Kidney epithelial cell (primary cell): ENCODE data around the gene ZCCHC17. TPM values are rescaled to one million over a fixed set of nuclear protein-coding genes. Genes with fewer than 3 reads are reported as not detected.
"Not testable (repeated sequence)": the region's sequence is repeated elsewhere in the genome, so short reads cannot be mapped to it uniquely, and the experiment has no call there.

ENCODE experiments used
- DNase-seq: peaks from one replicate; pipeline ENCODE4 v3.0.0-alpha.2; 2010; ENCODE audit warnings: low read depth
- H3K27me3 ChIP-seq: 2 replicates; pipeline ENCODE4 v1.6.0; 2011; ENCODE audit warnings: low read length; ENCODE audit not compliant: control insufficient read depth, insufficient read depth
- H3K36me3 ChIP-seq: 2 replicates; pipeline ENCODE4 v1.5.1; 2011; ENCODE audit warnings: low read length; ENCODE audit not compliant: control insufficient read depth, insufficient read depth
- H3K4me3 ChIP-seq: 2 replicates; pipeline ENCODE4 v1.5.1; 2011; ENCODE audit warnings: low read depth, mild to moderate bottlenecking, control low read depth, low read length
- total RNA-seq: library from RNA; depleted of rRNA; stranded (reverse); fragments of >200 nt; gene quantifications from 2 replicates; pipeline ENCODE4 v1.2.3, GENCODE V29; 2015
- TF ChIP-seq, protein P1 (sequence below): IDR thresholded peaks from 2 replicates; pipeline ENCODE4 v1.5.1; 2011; ENCODE audit warnings: mild to moderate bottlenecking, moderate library complexity, low read length, control low read depth, inconsistent platforms; ENCODE audit not compliant: insufficient read depth, poor library complexity, severe bottlenecking

ZCCHC17 gene
- total RNA-seq, 1 donor from 2014 or later = 44.1 TPM

DNA sequence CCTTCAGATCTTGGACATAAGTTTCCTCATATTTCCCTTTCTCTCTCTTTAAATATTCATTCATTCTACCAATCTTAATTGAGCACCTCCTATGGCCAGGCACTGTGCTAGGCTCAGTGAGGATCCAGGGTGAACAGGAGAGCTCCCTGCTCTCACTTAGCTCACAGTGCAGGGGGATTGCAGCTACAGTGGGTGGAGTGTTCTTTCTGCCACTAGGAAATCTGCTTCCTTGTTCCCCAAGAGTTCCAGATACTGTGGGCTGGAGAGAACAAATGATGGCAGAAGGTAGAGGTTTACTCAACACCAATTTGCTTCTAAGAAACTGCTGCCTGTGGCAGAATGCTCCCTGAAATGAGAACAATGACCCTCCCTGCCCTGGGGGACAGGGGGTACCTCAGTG is 81.2 kb downstream of the ZCCHC17 start:
- no peaks in the 10 kb centered on the region for H3K36me3 ChIP-seq
- H3K4me3 ChIP-seq = no peak overlapping the region
- H3K27me3 ChIP-seq = no peaks in the 10 kb centered on the region
- TF ChIP-seq, protein P1, sequence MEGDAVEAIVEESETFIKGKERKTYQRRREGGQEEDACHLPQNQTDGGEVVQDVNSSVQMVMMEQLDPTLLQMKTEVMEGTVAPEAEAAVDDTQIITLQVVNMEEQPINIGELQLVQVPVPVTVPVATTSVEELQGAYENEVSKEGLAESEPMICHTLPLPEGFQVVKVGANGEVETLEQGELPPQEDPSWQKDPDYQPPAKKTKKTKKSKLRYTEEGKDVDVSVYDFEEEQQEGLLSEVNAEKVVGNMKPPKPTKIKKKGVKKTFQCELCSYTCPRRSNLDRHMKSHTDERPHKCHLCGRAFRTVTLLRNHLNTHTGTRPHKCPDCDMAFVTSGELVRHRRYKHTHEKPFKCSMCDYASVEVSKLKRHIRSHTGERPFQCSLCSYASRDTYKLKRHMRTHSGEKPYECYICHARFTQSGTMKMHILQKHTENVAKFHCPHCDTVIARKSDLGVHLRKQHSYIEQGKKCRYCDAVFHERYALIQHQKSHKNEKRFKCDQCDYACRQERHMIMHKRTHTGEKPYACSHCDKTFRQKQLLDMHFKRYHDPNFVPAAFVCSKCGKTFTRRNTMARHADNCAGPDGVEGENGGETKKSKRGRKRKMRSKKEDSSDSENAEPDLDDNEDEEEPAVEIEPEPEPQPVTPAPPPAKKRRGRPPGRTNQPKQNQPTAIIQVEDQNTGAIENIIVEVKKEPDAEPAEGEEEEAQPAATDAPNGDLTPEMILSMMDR = no peak
- DNase-seq = no peak

DNA sequence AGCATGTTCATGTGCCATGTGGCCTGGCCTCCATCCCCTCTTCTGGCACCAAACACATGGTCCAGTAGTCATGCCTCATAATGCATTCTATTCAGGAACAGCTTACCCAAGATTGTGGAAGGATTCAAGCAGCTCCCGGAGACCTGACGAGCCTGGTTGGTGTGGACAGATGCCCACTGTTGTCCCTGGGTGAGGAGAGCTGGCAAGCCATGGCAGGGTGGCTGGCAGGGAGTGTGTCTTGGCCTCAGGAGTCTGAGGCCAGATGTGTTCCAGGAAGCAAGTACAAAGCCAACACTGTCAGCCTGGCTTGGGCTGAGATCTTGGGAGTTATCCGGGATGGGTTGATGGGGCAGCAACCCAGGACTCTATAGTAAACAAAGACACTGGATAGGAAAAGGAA is 83.3 kb downstream of the ZCCHC17 start:
- Histone ChIP-seq H3K27me3 (no peaks in the 10 kb centered on the region), H3K36me3 (no peaks in the 10 kb centered on the region)
- TF ChIP-seq, protein P1 = no peak

DNA sequence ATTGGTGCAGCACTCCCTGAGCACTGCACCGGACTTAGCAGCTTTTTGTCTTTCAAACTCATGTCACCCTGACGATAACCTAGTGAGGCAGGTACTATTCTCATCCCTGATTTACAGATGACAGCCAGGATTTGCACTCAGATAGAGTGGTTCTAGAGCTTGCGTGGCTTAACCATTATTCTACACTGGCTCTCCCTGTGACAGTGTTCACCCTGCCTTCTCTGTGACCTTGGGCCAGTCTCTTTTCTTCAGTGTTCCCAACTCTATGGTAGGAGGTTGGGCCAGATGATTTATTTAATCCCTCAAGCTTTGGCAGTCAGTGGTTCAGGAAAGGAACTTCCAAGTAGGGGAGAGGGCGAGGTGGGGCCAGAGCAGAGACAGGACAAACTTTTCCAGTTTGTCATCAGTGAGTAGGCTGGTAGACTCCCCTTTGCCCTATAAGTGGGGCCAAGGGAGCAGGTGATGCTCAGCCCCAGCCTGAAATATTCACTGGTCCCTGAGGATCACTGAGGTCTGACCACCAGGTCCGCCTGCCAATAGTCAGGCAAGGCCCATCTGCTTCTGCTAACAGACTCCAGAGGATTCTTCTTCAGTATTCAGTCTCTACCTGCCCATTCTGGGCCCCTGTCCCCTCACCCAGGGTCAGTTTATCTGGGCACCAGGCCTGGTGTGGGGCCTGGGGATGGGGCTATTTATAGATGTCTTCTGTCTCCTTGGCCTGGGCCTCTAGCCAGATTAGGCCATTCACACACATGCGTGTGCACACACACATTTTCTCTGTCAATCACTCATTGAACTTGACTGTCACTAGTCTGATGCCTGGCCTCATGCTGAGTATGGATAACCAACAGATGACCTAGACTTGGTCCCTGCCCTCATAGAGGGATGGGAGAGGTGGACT is 84.8 kb downstream of the ZCCHC17 start:
- H3K4me3 ChIP-seq = no peak overlapping the region
- DNase-seq = no peak
- H3K36me3 ChIP-seq = no peaks in the 10 kb centered on the region
- no peaks in the 10 kb centered on the region for H3K27me3 ChIP-seq
- TF ChIP-seq, protein P1 = no peak

More for the DNA sequence above, 83.3 kb downstream of the ZCCHC17 start:
- no peak overlapping the region for H3K4me3 ChIP-seq
- DNase-seq = no peak

DNA sequence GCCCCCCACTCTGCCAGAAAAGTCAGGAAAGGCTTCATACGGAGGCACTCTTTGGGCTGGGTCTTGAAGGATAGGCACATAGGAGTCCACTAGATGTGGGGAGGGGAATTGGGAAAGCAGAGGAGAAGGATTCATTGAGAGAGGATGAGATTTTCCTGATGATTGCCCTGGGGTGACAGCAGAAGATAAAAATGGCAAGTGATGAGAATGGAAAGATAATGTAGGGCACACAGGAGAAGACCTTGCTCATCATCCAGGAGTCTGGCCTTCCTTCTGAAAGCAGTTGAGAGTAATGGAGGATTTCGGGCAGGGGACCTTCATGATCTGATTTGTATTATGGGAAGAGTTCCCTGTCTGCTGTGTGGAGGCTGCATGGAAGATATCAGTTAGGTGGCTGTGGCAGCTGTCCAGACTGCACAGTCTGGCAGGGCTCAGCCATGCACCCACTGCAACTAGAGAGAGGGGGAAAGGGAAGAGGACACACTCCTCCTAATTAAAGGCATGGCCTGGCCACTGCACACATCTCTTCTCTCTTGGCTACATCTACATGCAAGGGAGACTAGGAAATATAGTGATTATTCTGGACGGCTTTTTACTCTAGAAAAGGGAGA is 85.7 kb downstream of the ZCCHC17 start:
- Histone ChIP-seq H3K36me3 (no peaks in the 10 kb centered on the region), H3K4me3 (no peak overlapping the region), H3K27me3 (no peaks in the 10 kb centered on the region)
- TF ChIP-seq, protein P1 = no peak
- DNase-seq = no peak

DNA sequence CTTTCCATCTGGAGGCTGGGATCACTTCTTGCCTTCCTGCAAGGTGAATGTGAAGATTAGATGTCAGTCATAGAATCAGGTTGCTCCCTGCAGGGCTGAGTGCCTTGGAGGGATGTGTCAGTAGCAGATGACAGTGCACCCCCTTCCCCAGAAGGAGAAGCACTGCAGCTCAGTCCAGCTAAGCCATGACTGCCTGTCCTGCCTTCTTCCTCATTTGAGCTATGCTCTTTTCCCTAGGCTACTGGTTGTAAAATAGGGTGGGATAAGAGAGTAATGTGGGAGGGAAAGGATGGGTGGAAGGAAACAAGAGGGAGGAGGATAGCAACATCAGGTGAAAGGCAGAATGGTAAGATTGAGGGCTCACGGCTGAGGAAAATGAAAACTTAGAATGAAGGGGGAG is 87.1 kb downstream of the ZCCHC17 start:
- DNase-seq = no peak
- TF ChIP-seq, protein P1 = no peak
- Histone ChIP-seq H3K36me3 (no peaks in the 10 kb centered on the region), H3K27me3 (no peaks in the 10 kb centered on the region), H3K4me3 (no peak overlapping the region)

DNA sequence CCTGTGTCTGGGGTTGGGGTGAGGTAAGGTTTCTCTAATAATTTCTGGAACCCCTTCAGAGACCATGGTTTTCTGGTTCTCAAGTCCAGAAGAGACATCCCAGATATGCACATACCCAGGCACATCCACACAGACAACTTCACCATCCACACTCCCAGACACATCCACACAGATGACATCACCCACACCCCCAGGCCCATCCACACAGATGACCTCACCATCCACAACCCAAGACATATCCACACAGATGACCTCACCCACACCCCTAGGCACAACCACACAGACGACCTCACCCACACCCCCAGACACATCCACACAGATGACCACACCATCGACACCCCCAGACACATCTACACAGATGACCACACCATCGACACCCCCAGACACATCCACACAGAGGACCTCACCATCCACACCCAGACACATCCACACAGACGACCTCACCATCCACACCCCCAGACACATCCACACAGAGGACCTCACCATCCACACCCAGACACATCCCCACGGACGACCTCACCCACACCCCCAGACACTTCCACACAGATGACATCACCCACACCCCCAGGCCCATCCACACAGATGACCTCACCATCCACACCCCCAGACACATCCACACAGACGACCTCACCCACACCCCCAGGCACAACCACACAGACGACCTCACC is 89.9 kb downstream of the ZCCHC17 start:
- H3K4me3 ChIP-seq, H3K27me3 ChIP-seq, H3K36me3 ChIP-seq, DNase-seq: not testable (repeated sequence)
